HEK293 (cell line): ENCODE measurements around the gene VAV2.

Experiments
- CTCF ChIA-PET: fragments of 350-600 bp; formaldehyde crosslinking; extraction: SDS; loops from one replicate; lab custom pipeline; 2021; ENCODE audit warnings: antibody characterized with exemption; lab: Yijun Ruan, JAX
- POLR2A ChIA-PET: fragments of 300-600 bp; formaldehyde crosslinking; extraction: SDS; loops from one replicate; lab custom pipeline; 2020; ENCODE audit warnings: antibody characterized with exemption, inconsistent platforms; lab: Yijun Ruan, JAX
- H3K27ac ChIP-seq: fragments of 200-500 bp; sonication (Bioruptor generic); 2 replicates; pipeline ENCODE4 v1.5.1; 2014; ENCODE audit warnings: low read depth, low read length, control low read depth, inconsistent platforms; ENCODE audit errors: extremely low read depth
- H3K36me3 ChIP-seq, 2 experiments: fragments of 200-500 bp in 1 of 2; sonication (Bioruptor generic) in 1 of 2; 1 replicate in 1 of 2; 2 replicates in 1 of 2; pipeline ENCODE4 v1.5.1; 2014 to 2017; ENCODE audit warnings: inconsistent platforms in 2 of 2, low read length in 2 of 2; ENCODE audit not compliant: control insufficient read depth in 2 of 2, insufficient read depth in 1 of 2
- H3K4me1 ChIP-seq: fragments of 200-500 bp; sonication (Bioruptor generic); 2 replicates; pipeline ENCODE4 v1.5.1; 2014; ENCODE audit warnings: mild to moderate bottlenecking, low read length, inconsistent platforms; ENCODE audit not compliant: control insufficient read depth, insufficient read depth
- H3K4me3 ChIP-seq: 2 replicates; pipeline ENCODE4 v1.5.1; 2011; ENCODE audit warnings: low read depth, mild to moderate bottlenecking, control low read depth, low read length, moderate library complexity
- H3K9me3 ChIP-seq: fragments of 200-500 bp; sonication (Bioruptor generic); 2 replicates; pipeline ENCODE4 v1.5.1; 2014; ENCODE audit warnings: low read depth, low read length, inconsistent platforms; ENCODE audit not compliant: control insufficient read depth, insufficient read depth
- GLIS1 ChIP-seq: fragments of 450-650 bp; formaldehyde crosslinking; IDR thresholded peaks from 2 replicates; pipeline ENCODE4 v1.5.1; 2016; ENCODE audit warnings: missing biosample characterization, missing genetic modification characterization
- KLF10 ChIP-seq: fragments of 450-650 bp; IDR thresholded peaks from 2 replicates; pipeline ENCODE4 v1.5.1; 2018; ENCODE audit warnings: missing biosample characterization, mild to moderate bottlenecking, missing genetic modification characterization
- SP2 ChIP-seq: fragments of 450-650 bp; formaldehyde crosslinking; IDR thresholded peaks from 2 replicates; pipeline ENCODE4 v1.5.1; 2016; ENCODE audit warnings: missing biosample characterization, missing genetic modification characterization
- TRIM28 ChIP-seq: IDR thresholded peaks from 2 replicates; pipeline ENCODE4 v1.6.1; 2011; ENCODE audit warnings: low read length, control low read depth, borderline replicate concordance
- WT1 ChIP-seq: fragments of 450-650 bp; formaldehyde crosslinking; IDR thresholded peaks from 2 replicates; pipeline ENCODE4 v1.5.1; 2016; ENCODE audit warnings: missing biosample characterization, missing genetic modification characterization
- ZFHX2 ChIP-seq: fragments of 450-650 bp; formaldehyde crosslinking; conservative IDR thresholded peaks from 2 replicates; pipeline ENCODE4 v1.5.1; 2016; ENCODE audit warnings: missing biosample characterization, missing genetic modification characterization
- ZNF10 ChIP-seq: fragments of 450-650 bp; formaldehyde crosslinking; IDR thresholded peaks from 2 replicates; pipeline ENCODE4 v1.5.1; 2017; ENCODE audit warnings: missing biosample characterization, missing genetic modification characterization
- ZNF138 ChIP-seq: fragments of 450-650 bp; formaldehyde crosslinking; IDR thresholded peaks from 2 replicates; pipeline ENCODE4 v1.5.1; 2016; ENCODE audit warnings: missing biosample characterization, missing genetic modification characterization, borderline replicate concordance
- ZNF239 ChIP-seq: fragments of 450-650 bp; formaldehyde crosslinking; IDR thresholded peaks from 2 replicates; pipeline ENCODE4 v1.5.1; 2016; ENCODE audit warnings: missing biosample characterization, missing genetic modification characterization
- ZNF610 ChIP-seq: fragments of 450-650 bp; formaldehyde crosslinking; IDR thresholded peaks from 2 replicates; pipeline ENCODE4 v1.5.1; 2016; ENCODE audit warnings: missing biosample characterization, missing genetic modification characterization, borderline replicate concordance
- ZNF623 ChIP-seq: fragments of 450-650 bp; formaldehyde crosslinking; IDR thresholded peaks from 2 replicates; pipeline ENCODE4 v1.5.1; 2016; ENCODE audit warnings: missing biosample characterization, missing genetic modification characterization
- ZNF670 ChIP-seq: fragments of 450-650 bp; formaldehyde crosslinking; IDR thresholded peaks from 2 replicates; pipeline ENCODE4 v1.5.1; 2016; ENCODE audit warnings: missing biosample characterization, missing genetic modification characterization, low read depth
- ZNF677 ChIP-seq: fragments of 450-650 bp; IDR thresholded peaks from 2 replicates; pipeline ENCODE4 v1.5.0; 2018; ENCODE audit warnings: missing biosample characterization, mild to moderate bottlenecking, missing genetic modification characterization, moderate library complexity
- ZNF791 ChIP-seq: fragments of 450-650 bp; formaldehyde crosslinking; IDR thresholded peaks from 2 replicates; pipeline ENCODE4 v1.5.1; 2016; ENCODE audit warnings: missing biosample characterization, missing genetic modification characterization
- TF ChIP-seq, protein P1 (sequence below): fragments of 450-650 bp; formaldehyde crosslinking; IDR thresholded peaks from 2 replicates; pipeline ENCODE4 v1.5.1; 2016; ENCODE audit warnings: missing biosample characterization, missing genetic modification characterization
- TF ChIP-seq, protein P2 (sequence below): fragments of 450-650 bp; IDR thresholded peaks from 2 replicates; pipeline ENCODE4 v1.5.1; 2018; ENCODE audit warnings: missing biosample characterization, mild to moderate bottlenecking, missing genetic modification characterization
- TF ChIP-seq, protein P3 (sequence below): fragments of 450-650 bp; formaldehyde crosslinking; IDR thresholded peaks from 2 replicates; pipeline ENCODE4 v1.5.1; 2016; ENCODE audit warnings: missing biosample characterization, missing genetic modification characterization, borderline replicate concordance
- TF ChIP-seq, protein P4 (sequence below): fragments of 450-650 bp; formaldehyde crosslinking; IDR thresholded peaks from 2 replicates; pipeline ENCODE4 v1.5.1; 2016; ENCODE audit warnings: missing biosample characterization, missing genetic modification characterization, borderline replicate concordance
- TF ChIP-seq, protein P5 (sequence below): fragments of 450-650 bp; formaldehyde crosslinking; IDR thresholded peaks from 2 replicates; pipeline ENCODE4 v1.5.1; 2016; ENCODE audit warnings: missing biosample characterization, missing genetic modification characterization
- TF ChIP-seq, protein P6 (sequence below): IDR thresholded peaks from 2 replicates; pipeline ENCODE4 v1.6.1; 2011; ENCODE audit warnings: mild to moderate bottlenecking, low read depth, low read length, borderline replicate concordance
- TF ChIP-seq, protein P7 (sequence below): fragments of 450-650 bp; formaldehyde crosslinking; IDR thresholded peaks from 2 replicates; pipeline ENCODE4 v1.5.1; 2016; ENCODE audit warnings: missing biosample characterization, missing genetic modification characterization

The VAV2 gene

DNA sequence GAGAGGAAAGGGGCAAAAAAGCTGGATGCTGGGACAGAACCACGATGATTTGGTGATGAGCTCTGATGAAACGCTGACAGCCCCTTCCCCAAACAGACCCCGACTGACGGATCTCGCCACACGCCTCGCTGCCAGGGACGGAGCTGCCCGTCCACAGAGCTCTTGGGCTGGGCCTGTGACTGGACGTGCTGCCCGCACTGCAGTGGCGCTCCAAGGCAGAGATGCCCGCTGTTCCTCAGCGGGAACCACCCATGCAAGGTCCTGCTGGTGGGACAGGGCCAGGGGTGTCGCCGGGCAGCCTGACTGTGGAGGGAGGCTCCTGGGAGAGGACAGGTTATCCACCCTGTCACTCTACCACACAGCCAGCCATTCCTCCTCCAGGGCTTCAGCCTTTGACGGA, 187.9 kb downstream of the VAV2 start:
- CTCF ChIA-PET = interaction anchor here (0.5 to 2.2 kb wide), 4 partner anchors 11 to 190 kb away, joined by 3 to 14 read pairs (median 6); no protein-coding TSS in a partner anchor
- POLR2A ChIA-PET = interaction anchor here (1.7 kb wide), 1 partner anchor 190 kb away, joined by 4 read pairs; no protein-coding TSS in a partner anchor
- peaks cover 0 to 7% of the 10 kb centered on the region in 2 experiments; a peak in 1 of 3 replicates for H3K36me3 ChIP-seq
- H3K4me3 ChIP-seq = no peak overlapping the region
- no peaks in the 10 kb centered on the region for H3K9me3 ChIP-seq
- H3K27ac ChIP-seq = no peak overlapping the region
- TF ChIP-seq ZNF791 (tag by site-specific recombination) (no peak), ZNF138 (tag by site-specific recombination) (no peak)
- TF ChIP-seq, protein P1, sequence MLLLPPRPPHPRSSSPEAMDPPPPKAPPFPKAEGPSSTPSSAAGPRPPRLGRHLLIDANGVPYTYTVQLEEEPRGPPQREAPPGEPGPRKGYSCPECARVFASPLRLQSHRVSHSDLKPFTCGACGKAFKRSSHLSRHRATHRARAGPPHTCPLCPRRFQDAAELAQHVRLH = no peak
- H3K4me1 ChIP-seq = no peaks in the 10 kb centered on the region

DNA sequence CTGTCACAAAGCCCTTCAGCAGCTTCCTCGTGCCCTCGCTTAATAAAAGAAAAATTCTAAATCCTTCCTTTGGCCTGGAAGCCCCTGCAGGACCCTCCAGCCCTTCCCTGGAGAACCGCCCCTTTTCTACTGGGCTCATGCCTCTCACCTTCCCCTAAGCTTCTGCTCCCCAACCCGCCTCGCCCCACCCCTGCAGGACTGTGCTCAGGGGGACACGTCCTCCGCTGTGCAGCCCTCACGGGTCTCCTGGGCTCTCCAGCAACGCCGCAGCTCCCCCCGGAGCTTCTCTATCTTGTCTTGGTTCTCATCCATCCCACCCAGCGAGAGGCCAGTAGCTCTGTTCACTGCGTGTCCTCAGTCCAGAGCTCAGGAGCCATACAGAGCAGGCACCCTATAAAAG, 188.4 kb downstream of the VAV2 start:
- H3K36me3 ChIP-seq = peaks cover 0 to 7% of the 10 kb centered on the region in 2 experiments; a peak in 1 of 3 replicates
- no peak for TF ChIP-seq ZNF670 (tag by site-specific recombination)
- TF ChIP-seq, protein P2, sequence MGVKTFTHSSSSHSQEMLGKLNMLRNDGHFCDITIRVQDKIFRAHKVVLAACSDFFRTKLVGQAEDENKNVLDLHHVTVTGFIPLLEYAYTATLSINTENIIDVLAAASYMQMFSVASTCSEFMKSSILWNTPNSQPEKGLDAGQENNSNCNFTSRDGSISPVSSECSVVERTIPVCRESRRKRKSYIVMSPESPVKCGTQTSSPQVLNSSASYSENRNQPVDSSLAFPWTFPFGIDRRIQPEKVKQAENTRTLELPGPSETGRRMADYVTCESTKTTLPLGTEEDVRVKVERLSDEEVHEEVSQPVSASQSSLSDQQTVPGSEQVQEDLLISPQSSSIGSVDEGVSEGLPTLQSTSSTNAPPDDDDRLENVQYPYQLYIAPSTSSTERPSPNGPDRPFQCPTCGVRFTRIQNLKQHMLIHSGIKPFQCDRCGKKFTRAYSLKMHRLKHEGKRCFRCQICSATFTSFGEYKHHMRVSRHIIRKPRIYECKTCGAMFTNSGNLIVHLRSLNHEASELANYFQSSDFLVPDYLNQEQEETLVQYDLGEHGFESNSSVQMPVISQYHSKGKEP (tag by site-specific recombination) = no peak
- no peak for TF ChIP-seq SP2 (tag by site-specific recombination)
- no peak for TF ChIP-seq ZNF623
- TF ChIP-seq GLIS1 = no peak
- TF ChIP-seq ZFHX2 (tag by site-specific recombination) = no peak
- TF ChIP-seq, protein P3, sequence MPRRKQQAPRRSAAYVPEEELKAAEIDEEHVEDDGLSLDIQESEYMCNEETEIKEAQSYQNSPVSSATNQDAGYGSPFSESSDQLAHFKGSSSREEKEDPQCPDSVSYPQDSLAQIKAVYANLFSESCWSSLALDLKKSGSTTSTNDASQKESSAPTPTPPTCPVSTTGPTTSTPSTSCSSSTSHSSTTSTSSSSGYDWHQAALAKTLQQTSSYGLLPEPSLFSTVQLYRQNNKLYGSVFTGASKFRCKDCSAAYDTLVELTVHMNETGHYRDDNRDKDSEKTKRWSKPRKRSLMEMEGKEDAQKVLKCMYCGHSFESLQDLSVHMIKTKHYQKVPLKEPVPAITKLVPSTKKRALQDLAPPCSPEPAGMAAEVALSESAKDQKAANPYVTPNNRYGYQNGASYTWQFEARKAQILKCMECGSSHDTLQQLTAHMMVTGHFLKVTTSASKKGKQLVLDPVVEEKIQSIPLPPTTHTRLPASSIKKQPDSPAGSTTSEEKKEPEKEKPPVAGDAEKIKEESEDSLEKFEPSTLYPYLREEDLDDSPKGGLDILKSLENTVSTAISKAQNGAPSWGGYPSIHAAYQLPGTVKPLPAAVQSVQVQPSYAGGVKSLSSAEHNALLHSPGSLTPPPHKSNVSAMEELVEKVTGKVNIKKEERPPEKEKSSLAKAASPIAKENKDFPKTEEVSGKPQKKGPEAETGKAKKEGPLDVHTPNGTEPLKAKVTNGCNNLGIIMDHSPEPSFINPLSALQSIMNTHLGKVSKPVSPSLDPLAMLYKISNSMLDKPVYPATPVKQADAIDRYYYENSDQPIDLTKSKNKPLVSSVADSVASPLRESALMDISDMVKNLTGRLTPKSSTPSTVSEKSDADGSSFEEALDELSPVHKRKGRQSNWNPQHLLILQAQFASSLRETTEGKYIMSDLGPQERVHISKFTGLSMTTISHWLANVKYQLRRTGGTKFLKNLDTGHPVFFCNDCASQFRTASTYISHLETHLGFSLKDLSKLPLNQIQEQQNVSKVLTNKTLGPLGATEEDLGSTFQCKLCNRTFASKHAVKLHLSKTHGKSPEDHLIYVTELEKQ (tag by site-specific recombination) = no peak
- TF ChIP-seq, protein P4, sequence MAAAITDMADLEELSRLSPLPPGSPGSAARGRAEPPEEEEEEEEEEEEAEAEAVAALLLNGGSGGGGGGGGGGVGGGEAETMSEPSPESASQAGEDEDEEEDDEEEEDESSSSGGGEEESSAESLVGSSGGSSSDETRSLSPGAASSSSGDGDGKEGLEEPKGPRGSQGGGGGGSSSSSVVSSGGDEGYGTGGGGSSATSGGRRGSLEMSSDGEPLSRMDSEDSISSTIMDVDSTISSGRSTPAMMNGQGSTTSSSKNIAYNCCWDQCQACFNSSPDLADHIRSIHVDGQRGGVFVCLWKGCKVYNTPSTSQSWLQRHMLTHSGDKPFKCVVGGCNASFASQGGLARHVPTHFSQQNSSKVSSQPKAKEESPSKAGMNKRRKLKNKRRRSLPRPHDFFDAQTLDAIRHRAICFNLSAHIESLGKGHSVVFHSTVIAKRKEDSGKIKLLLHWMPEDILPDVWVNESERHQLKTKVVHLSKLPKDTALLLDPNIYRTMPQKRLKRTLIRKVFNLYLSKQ = no peak
- no peak for TF ChIP-seq ZNF610
- TF ChIP-seq, protein P5, sequence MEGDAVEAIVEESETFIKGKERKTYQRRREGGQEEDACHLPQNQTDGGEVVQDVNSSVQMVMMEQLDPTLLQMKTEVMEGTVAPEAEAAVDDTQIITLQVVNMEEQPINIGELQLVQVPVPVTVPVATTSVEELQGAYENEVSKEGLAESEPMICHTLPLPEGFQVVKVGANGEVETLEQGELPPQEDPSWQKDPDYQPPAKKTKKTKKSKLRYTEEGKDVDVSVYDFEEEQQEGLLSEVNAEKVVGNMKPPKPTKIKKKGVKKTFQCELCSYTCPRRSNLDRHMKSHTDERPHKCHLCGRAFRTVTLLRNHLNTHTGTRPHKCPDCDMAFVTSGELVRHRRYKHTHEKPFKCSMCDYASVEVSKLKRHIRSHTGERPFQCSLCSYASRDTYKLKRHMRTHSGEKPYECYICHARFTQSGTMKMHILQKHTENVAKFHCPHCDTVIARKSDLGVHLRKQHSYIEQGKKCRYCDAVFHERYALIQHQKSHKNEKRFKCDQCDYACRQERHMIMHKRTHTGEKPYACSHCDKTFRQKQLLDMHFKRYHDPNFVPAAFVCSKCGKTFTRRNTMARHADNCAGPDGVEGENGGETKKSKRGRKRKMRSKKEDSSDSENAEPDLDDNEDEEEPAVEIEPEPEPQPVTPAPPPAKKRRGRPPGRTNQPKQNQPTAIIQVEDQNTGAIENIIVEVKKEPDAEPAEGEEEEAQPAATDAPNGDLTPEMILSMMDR (tag by site-specific recombination) = no peak
- TF ChIP-seq KLF10 (tag by site-specific recombination) = no peak
- no peak for TF ChIP-seq ZNF677 (tag by site-specific recombination)
- no peak for TF ChIP-seq ZNF239
- TF ChIP-seq TRIM28 = no peak
- no peak for TF ChIP-seq WT1 (tag by site-specific recombination)
- TF ChIP-seq, protein P6, sequence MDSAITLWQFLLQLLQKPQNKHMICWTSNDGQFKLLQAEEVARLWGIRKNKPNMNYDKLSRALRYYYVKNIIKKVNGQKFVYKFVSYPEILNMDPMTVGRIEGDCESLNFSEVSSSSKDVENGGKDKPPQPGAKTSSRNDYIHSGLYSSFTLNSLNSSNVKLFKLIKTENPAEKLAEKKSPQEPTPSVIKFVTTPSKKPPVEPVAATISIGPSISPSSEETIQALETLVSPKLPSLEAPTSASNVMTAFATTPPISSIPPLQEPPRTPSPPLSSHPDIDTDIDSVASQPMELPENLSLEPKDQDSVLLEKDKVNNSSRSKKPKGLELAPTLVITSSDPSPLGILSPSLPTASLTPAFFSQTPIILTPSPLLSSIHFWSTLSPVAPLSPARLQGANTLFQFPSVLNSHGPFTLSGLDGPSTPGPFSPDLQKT = no peak
- no peak for TF ChIP-seq ZNF10 (tag by site-specific recombination)
- TF ChIP-seq, protein P7, sequence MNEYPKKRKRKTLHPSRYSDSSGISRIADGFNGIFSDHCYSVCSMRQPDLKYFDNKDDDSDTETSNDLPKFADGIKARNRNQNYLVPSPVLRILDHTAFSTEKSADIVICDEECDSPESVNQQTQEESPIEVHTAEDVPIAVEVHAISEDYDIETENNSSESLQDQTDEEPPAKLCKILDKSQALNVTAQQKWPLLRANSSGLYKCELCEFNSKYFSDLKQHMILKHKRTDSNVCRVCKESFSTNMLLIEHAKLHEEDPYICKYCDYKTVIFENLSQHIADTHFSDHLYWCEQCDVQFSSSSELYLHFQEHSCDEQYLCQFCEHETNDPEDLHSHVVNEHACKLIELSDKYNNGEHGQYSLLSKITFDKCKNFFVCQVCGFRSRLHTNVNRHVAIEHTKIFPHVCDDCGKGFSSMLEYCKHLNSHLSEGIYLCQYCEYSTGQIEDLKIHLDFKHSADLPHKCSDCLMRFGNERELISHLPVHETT (tag by site-specific recombination) = no peak
- TF ChIP-seq, all 188 proteins: peak for 0
- Histone ChIP-seq H3K4me3 (no peak overlapping the region), H3K27ac (no peak overlapping the region), H3K4me1 (no peaks in the 10 kb centered on the region), H3K9me3 (no peaks in the 10 kb centered on the region)
- CTCF ChIA-PET = interaction anchor here (0.5 to 2.2 kb wide), 5 partner anchors 11 to 191 kb away, joined by 3 to 14 read pairs (median 4); no protein-coding TSS in a partner anchor
- POLR2A ChIA-PET = interaction anchor here (1.7 kb wide), 1 partner anchor 190 kb away, joined by 4 read pairs; no protein-coding TSS in a partner anchor
